Measurements from ENCODE around the gene C3orf20. TPM values are rescaled to one million over a fixed set of nuclear protein-coding genes. Genes with fewer than 3 reads are reported as not detected.

C3orf20 gene
- total RNA-seq, 1 experiment from 2014 or later, result not detected

DNA sequence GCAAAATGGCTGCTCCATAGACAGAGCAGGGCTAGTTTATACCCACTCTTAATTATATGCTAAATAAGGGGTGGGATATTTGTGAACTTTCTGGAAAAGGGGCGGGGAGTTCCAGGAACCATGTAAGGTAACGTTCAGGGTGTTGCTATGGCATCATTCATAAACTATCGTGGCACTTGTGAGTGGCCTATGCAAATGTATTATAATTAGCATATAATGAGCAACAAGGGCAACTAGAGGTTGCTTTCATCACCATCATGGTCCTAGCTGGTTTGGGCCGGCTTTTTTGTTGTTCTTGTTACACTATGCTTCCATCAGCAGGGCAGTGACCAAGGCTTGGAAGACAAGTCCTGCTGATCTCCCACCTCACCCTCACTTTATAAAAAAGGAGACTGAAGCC, 100.6 kb downstream of the C3orf20 start:
- CTCF ChIA-PET, result no interaction called here

GRCh38 chr3:14779069-14779685, 104.2 kb downstream of the C3orf20 start:
- Histone ChIP-seq H3K4me1 (ENCODE audit: control insufficient read depth, insufficient read depth, low read length) (no peaks in the 10 kb centered on the region), H3K4me3 (ENCODE audit: low read depth in 2 of 2, low read length in 2 of 2) (no peak overlapping the region), H3K27me3 (ENCODE audit: control insufficient read depth, insufficient read depth, low read length) (no peaks in the 10 kb centered on the region), H3K9me3 (ENCODE audit: control insufficient read depth, insufficient read depth, low read depth, low read length) (peaks cover 3% of the 10 kb centered on the region; the same call in 1 of the 2 replicates), H3K36me3 (ENCODE audit: control insufficient read depth, insufficient read depth, low read length) (no peaks in the 10 kb centered on the region), H3K27ac (ENCODE audit: low read length) (no peak overlapping the region)
- TF ChIP-seq, protein P1, sequence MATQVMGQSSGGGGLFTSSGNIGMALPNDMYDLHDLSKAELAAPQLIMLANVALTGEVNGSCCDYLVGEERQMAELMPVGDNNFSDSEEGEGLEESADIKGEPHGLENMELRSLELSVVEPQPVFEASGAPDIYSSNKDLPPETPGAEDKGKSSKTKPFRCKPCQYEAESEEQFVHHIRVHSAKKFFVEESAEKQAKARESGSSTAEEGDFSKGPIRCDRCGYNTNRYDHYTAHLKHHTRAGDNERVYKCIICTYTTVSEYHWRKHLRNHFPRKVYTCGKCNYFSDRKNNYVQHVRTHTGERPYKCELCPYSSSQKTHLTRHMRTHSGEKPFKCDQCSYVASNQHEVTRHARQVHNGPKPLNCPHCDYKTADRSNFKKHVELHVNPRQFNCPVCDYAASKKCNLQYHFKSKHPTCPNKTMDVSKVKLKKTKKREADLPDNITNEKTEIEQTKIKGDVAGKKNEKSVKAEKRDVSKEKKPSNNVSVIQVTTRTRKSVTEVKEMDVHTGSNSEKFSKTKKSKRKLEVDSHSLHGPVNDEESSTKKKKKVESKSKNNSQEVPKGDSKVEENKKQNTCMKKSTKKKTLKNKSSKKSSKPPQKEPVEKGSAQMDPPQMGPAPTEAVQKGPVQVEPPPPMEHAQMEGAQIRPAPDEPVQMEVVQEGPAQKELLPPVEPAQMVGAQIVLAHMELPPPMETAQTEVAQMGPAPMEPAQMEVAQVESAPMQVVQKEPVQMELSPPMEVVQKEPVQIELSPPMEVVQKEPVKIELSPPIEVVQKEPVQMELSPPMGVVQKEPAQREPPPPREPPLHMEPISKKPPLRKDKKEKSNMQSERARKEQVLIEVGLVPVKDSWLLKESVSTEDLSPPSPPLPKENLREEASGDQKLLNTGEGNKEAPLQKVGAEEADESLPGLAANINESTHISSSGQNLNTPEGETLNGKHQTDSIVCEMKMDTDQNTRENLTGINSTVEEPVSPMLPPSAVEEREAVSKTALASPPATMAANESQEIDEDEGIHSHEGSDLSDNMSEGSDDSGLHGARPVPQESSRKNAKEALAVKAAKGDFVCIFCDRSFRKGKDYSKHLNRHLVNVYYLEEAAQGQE (IDR thresholded peaks at IDR 0.05; ENCODE audit: insufficient read depth in 1 of 2, low read depth in 2 of 2, low read length in 1 of 2), result no peak
- in situ Hi-C loops (cut with HindIII; ENCODE audit: low pct_unique_long_range_greater_than_20kb, low sequenced_read_pairs) (no loop called here), intact Hi-C loops (cut with micrococcal nuclease; ENCODE audit: unreplicated experiment) (no loop called here)
- ChIA-PET CTCF (no interaction called here), POLR2A (no interaction called here)
- DNase-seq (ENCODE audit: low read depth, low spot score), result no peak
- BruUV-seq (replicated peaks), result no TSS peak
- ATAC-seq, result no peak

More for the DNA sequence above, 100.6 kb downstream of the C3orf20 start:
- Histone ChIP-seq H3K27ac (ENCODE audit: low read length) (no peak overlapping the region), H3K4me1 (ENCODE audit: control insufficient read depth, insufficient read depth, low read length) (no peaks in the 10 kb centered on the region), H3K27me3 (ENCODE audit: control insufficient read depth, insufficient read depth, low read length) (no peaks in the 10 kb centered on the region), H3K4me3 (ENCODE audit: low read depth in 2 of 2, low read length in 2 of 2) (no peak overlapping the region), H3K9me3 (ENCODE audit: control insufficient read depth, insufficient read depth, low read depth, low read length) (peaks cover 3% of the 10 kb centered on the region; the same call in 1 of the 2 replicates), H3K36me3 (ENCODE audit: control insufficient read depth, insufficient read depth, low read length) (no peaks in the 10 kb centered on the region)
- ATAC-seq (no peak), DNase-seq (ENCODE audit: low read depth, low spot score) (no peak)
- BruUV-seq (replicated peaks), result no TSS peak
- TF ChIP-seq, protein P1 (IDR thresholded peaks at IDR 0.05; ENCODE audit: insufficient read depth in 1 of 2, low read depth in 2 of 2, low read length in 1 of 2), result no peak
- TF ChIP-seq TCF7L2 (IDR thresholded peaks at IDR 0.05; ENCODE audit: low read depth, low read length) (no peak), POLR2AphosphoS5 (IDR thresholded peaks at IDR 0.05; ENCODE audit: low read depth, low read length) (no peak), CTCF (IDR thresholded peaks at IDR 0.05) (no peak), SIN3A (IDR thresholded peaks at IDR 0.05; ENCODE audit: borderline replicate concordance, insufficient read depth, low read depth, low read length) (no peak)
- in situ Hi-C loops (cut with HindIII; ENCODE audit: low pct_unique_long_range_greater_than_20kb, low sequenced_read_pairs) (no loop called here), intact Hi-C loops (cut with micrococcal nuclease; ENCODE audit: unreplicated experiment) (no loop called here)
- POLR2A ChIA-PET, result no interaction called here
